ENCODE results near the gene STEAP3.

STEAP3 gene

GRCh38 chr2:119248311-119248710 lies 24.7 kb downstream of the STEAP3 start:
- DNase-seq: no peak

- DNase-seq: no peak
These were observed 25.1 kb downstream of the STEAP3 start for GRCh38 chr2:119248751-119249150.

- DNase-seq: no peak
These were observed 25.7 kb downstream of the STEAP3 start for GRCh38 chr2:119249311-119249710.

- no peak for DNase-seq
These were observed 26.5 kb downstream of the STEAP3 start for GRCh38 chr2:119249855-119250717.

- no peak for DNase-seq
These were observed 27.2 kb downstream of the STEAP3 start for GRCh38 chr2:119250718-119251290.

- no peak for DNase-seq
These were observed 28.0 kb downstream of the STEAP3 start for GRCh38 chr2:119251652-119252051.

GRCh38 chr2:119252186-119253113 lies 28.8 kb downstream of the STEAP3 start:
- no peak for DNase-seq

- no peak for DNase-seq
These were observed 29.6 kb downstream of the STEAP3 start for GRCh38 chr2:119253114-119253702.

- DNase-seq: no peak
These were observed 30.3 kb downstream of the STEAP3 start for GRCh38 chr2:119253760-119254600.

GRCh38 chr2:119254601-119255080 lies 31.0 kb downstream of the STEAP3 start:
- no peak for DNase-seq

- DNase-seq: no peak
These were observed 32.3 kb downstream of the STEAP3 start for GRCh38 chr2:119255760-119256581.

GRCh38 chr2:119256582-119256921 lies 32.9 kb downstream of the STEAP3 start:
- no peak for DNase-seq

GRCh38 chr2:119257198-119257597 lies 33.6 kb downstream of the STEAP3 start:
- no peak for DNase-seq

GRCh38 chr2:119259296-119259860 lies 35.7 kb downstream of the STEAP3 start:
- DNase-seq: peak; percentile 34 to 43

GRCh38 chr2:119260646-119261492 lies 37.2 kb downstream of the STEAP3 start:
- no peak for DNase-seq

GRCh38 chr2:119261493-119262225 lies 38.0 kb downstream of the STEAP3 start:
- no peak for DNase-seq

- no peak for DNase-seq
These were observed 39.4 kb downstream of the STEAP3 start for GRCh38 chr2:119263025-119263424.

- DNase-seq: peak; percentile 10 to 30
These were observed 40.0 kb downstream of the STEAP3 start for GRCh38 chr2:119263656-119264055.
